ENCODE results near the gene ANKMY2.

- TF ChIP-seq FOXM1 (IDR thresholded peaks at IDR 0.05; ENCODE audit: borderline replicate concordance): no peak
- no peak for TF ChIP-seq FOXK2 (IDR thresholded peaks at IDR 0.05)
- no peak for TF ChIP-seq LEF1 (IDR thresholded peaks at IDR 0.05; ENCODE audit: borderline replicate concordance)
- TF ChIP-seq FOXA1 (IDR thresholded peaks at IDR 0.05): no peak
- TF ChIP-seq, protein P1, sequence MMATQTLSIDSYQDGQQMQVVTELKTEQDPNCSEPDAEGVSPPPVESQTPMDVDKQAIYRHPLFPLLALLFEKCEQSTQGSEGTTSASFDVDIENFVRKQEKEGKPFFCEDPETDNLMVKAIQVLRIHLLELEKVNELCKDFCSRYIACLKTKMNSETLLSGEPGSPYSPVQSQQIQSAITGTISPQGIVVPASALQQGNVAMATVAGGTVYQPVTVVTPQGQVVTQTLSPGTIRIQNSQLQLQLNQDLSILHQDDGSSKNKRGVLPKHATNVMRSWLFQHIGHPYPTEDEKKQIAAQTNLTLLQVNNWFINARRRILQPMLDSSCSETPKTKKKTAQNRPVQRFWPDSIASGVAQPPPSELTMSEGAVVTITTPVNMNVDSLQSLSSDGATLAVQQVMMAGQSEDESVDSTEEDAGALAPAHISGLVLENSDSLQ (IDR thresholded peaks at IDR 0.05): no peak
- no peak for TF ChIP-seq BHLHE40 (IDR thresholded peaks at IDR 0.05; ENCODE audit: borderline replicate concordance)
- TF ChIP-seq ELF4 (IDR thresholded peaks at IDR 0.05): no peak
- TF ChIP-seq L3MBTL2 (conservative IDR thresholded peaks at IDR 0.05): no peak
- no peak for TF ChIP-seq SP1 (IDR thresholded peaks at IDR 0.05)
- no peak for TF ChIP-seq TARDBP (IDR thresholded peaks at IDR 0.05)
- TF ChIP-seq SUZ12 (IDR thresholded peaks at IDR 0.05): no peak
- TF ChIP-seq ZNF384 (IDR thresholded peaks at IDR 0.05): no peak
- TF ChIP-seq CTBP1 (IDR thresholded peaks at IDR 0.05; ENCODE audit: borderline replicate concordance): no peak
Measured at GRCh38 chr7:16669581-16669980, 24.0 kb upstream of the ANKMY2 start.

All from HEK293T (cell line).